Esophagus squamous epithelium (tissue), 5 donors: ENCODE data around the gene ZC3H12D. TPM values are rescaled to one million over a fixed set of nuclear protein-coding genes. Genes with fewer than 3 reads are reported as not detected.
A peak's percentile ranks its signal among the peaks of the same experiment; 100 is the strongest.

Experiments
- DNase-seq: peaks from one replicate; lab custom pipeline; 2025; lab: John Stamatoyannopoulos, UW
- H3K27ac ChIP-seq, 4 donors: fragments of 200-600 bp; sonication (generic); one replicate each; pipeline ENCODE4 v1.5.1; 2016 to 2019; ENCODE audit warnings: mild to moderate bottlenecking in 1 of 4
- H3K27me3 ChIP-seq, 4 donors: fragments of 200-600 bp; sonication (generic); 1 replicate in 3 of 4; 2 replicates in 1 of 4; pipeline versions ENCODE4 v1.5.1 to v1.6.0; 2017 to 2021; ENCODE audit warnings: antibody characterized with exemption in 1 of 4
- H3K36me3 ChIP-seq, 3 donors: fragments of 200-600 bp; sonication (generic); one replicate each; pipeline ENCODE4 v1.5.1; 2016 to 2019
- H3K4me1 ChIP-seq, 3 donors: fragments of 200-600 bp; sonication (generic); one replicate each; pipeline ENCODE4 v1.5.1; 2017 to 2019
- H3K4me3 ChIP-seq, 4 donors: fragments of 200-600 bp; sonication (generic); 1 replicate in 3 of 4; 2 replicates in 1 of 4; pipeline ENCODE4 v1.5.1; 2016 to 2019; ENCODE audit warnings: mild to moderate bottlenecking in 2 of 4, moderate library complexity in 1 of 4
- H3K9me3 ChIP-seq, 3 donors: fragments of 200-600 bp; sonication (generic); one replicate each; pipeline ENCODE4 v1.5.1; 2016 to 2019
- CTCF ChIP-seq, 6 experiments: fragments of 450-650 bp in 4 of 6; fragments of 200-600 bp in 2 of 6; sonication (generic) in 2 of 6; IDR thresholded peaks; one replicate each; pipeline ENCODE4 v1.5.1; 2016 to 2019; ENCODE audit warnings: antibody characterized with exemption in 6 of 6, mild to moderate bottlenecking in 4 of 6, moderate library complexity in 4 of 6
- POLR2A ChIP-seq, 4 donors: fragments of 450-650 bp; IDR thresholded peaks; one replicate each; pipeline ENCODE4 v1.6.1; 2017; ENCODE audit warnings: antibody characterized with exemption in 4 of 4, mild to moderate bottlenecking in 4 of 4, moderate library complexity in 3 of 4
- WGBS, 2 donors: methylation state at CpG; one replicate each; pipeline ENCODE4 v1.1.5; 2018; 5-methylcytosine and 5-hydroxymethylcytosine counted together
- intact Hi-C: fragments of 100-400 bp; cut with DNase I; formaldehyde crosslinking; loops from one replicate; pipeline ENCODE4 v1.15.0; 2022
- total RNA-seq, 4 donors: library from RNA; depleted of rRNA; stranded (reverse); fragments of >200 nt; gene quantifications; one replicate each; pipeline ENCODE4 v1.1.0, GENCODE V29; 2016
- donor health status: DM: yes; HTN: yes; CAD: no.

The ZC3H12D gene
- total RNA-seq, 4 donors from 2014 or later, result 0.04 to 4.3 (median 0.87) TPM

GRCh38 chr6:149452037-149452939 lies 32.5 kb downstream of the ZC3H12D start:
- peaks cover 0 to 73% (median 0%) of the 10 kb centered on the region in 4 donors for H3K27me3 ChIP-seq
- no peaks in the 10 kb centered on the region for H3K36me3 ChIP-seq
- WGBS, 2 donors, result 96 to 100% methylated on average over 5 to 6 of the region's 13 CpGs
- no peak for TF ChIP-seq POLR2A (IDR thresholded peaks at IDR 0.05)
- no peak for TF ChIP-seq CTCF (IDR thresholded peaks at IDR 0.05)
- H3K4me3 ChIP-seq, result no peak overlapping the region
- intact Hi-C loops, result no loop called here
- peaks cover 24 to 45% (median 28%) of the 10 kb centered on the region in 3 donors for H3K4me1 ChIP-seq
- no peaks in the 10 kb centered on the region for H3K9me3 ChIP-seq
- DNase-seq, result no peak
- H3K27ac ChIP-seq, result no peak overlapping the region

GRCh38 chr6:149451376-149452036 lies 33.3 kb downstream of the ZC3H12D start:
- H3K27ac ChIP-seq, result peak overlapping the region in 1 of 4 donors; percentile 54
- H3K4me3 ChIP-seq, result peak overlapping the region; percentile 31 to 67 (median 48)
- no peak for DNase-seq
- H3K36me3 ChIP-seq, result no peaks in the 10 kb centered on the region
- peaks cover 0 to 73% (median 0%) of the 10 kb centered on the region in 4 donors for H3K27me3 ChIP-seq
- 85% methylated on average over 12 of the region's 47 CpGs; no CpG with 5 or more reads in 1 of the 2 donors for WGBS, 2 donors
- H3K4me1 ChIP-seq, result peaks cover 24 to 45% (median 28%) of the 10 kb centered on the region in 3 donors
- no peaks in the 10 kb centered on the region for H3K9me3 ChIP-seq
- TF ChIP-seq CTCF (IDR thresholded peaks at IDR 0.05) (no peak), POLR2A (IDR thresholded peaks at IDR 0.05) (no peak)
- intact Hi-C loops, result no loop called here

GRCh38 chr6:149450679-149451375 lies 34.0 kb downstream of the ZC3H12D start:
- TF ChIP-seq CTCF (IDR thresholded peaks at IDR 0.05) (no peak), POLR2A (IDR thresholded peaks at IDR 0.05) (no peak)
- no peaks in the 10 kb centered on the region for H3K9me3 ChIP-seq
- H3K4me1 ChIP-seq, result peaks cover 24 to 45% (median 28%) of the 10 kb centered on the region in 3 donors
- peak overlapping the region; percentile 31 to 67 (median 48) for H3K4me3 ChIP-seq
- DNase-seq, result no peak
- H3K27me3 ChIP-seq, result peaks cover 0 to 71% (median 0%) of the 10 kb centered on the region in 4 donors
- no CpG with 5 or more reads among the region's 89 CpGs for WGBS, 2 donors
- intact Hi-C loops, result no loop called here
- no peaks in the 10 kb centered on the region for H3K36me3 ChIP-seq
- H3K27ac ChIP-seq, result peak overlapping the region in 1 of 4 donors; percentile 54

GRCh38 chr6:149449831-149450678 lies 34.8 kb downstream of the ZC3H12D start:
- no peaks in the 10 kb centered on the region for H3K36me3 ChIP-seq
- H3K27ac ChIP-seq, result no peak overlapping the region
- H3K4me1 ChIP-seq, result peaks cover 22 to 40% (median 26%) of the 10 kb centered on the region in 3 donors
- peaks cover 0 to 76% (median 0%) of the 10 kb centered on the region in 4 donors for H3K27me3 ChIP-seq
- H3K4me3 ChIP-seq, result peak overlapping the region in 3 of 4 donors; percentile 31 to 67 (median 55)
- TF ChIP-seq CTCF (IDR thresholded peaks at IDR 0.05), result no peak
- no peak for TF ChIP-seq POLR2A (IDR thresholded peaks at IDR 0.05)
- H3K9me3 ChIP-seq, result no peaks in the 10 kb centered on the region
- no peak for DNase-seq
- intact Hi-C loops, result no loop called here
- 95% methylated on average over 3 of the region's 14 CpGs for WGBS, 2 donors
